Measurements from ENCODE around the gene RASSF1. TPM values are rescaled to one million over a fixed set of nuclear protein-coding genes. Genes with fewer than 3 reads are reported as not detected.

Gene RASSF1
- total RNA-seq, 2 donors from 2014 or later, result 20.6 to 28.2 TPM

- no peaks in the 10 kb centered on the region for H3K36me3 ChIP-seq
- peak overlapping the region; percentile 66 for H3K4me3 ChIP-seq
- TF ChIP-seq CTCF (IDR thresholded peaks at IDR 0.05), result no peak
- intact Hi-C loops (cut with DNase I), result loop anchor here (5.0 kb wide), 1 partner anchor 181 kb away; no protein-coding TSS in a partner anchor
- no peak overlapping the region for H3K27ac ChIP-seq
- H3K27me3 ChIP-seq, result no peaks in the 10 kb centered on the region
- H3K9me3 ChIP-seq, result no peaks in the 10 kb centered on the region
- H3K9ac ChIP-seq (ENCODE audit: low read depth in 2 of 2, low read length in 2 of 2), result peak overlapping the region; percentile 62 to 84
- DNase-seq, result no peak
- H3K4me1 ChIP-seq, result no peaks in the 10 kb centered on the region
Observed at GRCh38 chr3:50365842-50366220, 25.2 kb upstream of the RASSF1 start.

- Histone ChIP-seq H3K36me3 (no peaks in the 10 kb centered on the region), H3K4me1 (no peaks in the 10 kb centered on the region), H3K27ac (peak overlapping the region; percentile 70), H3K4me3 (peak overlapping the region; percentile 66), H3K9me3 (no peaks in the 10 kb centered on the region), H3K27me3 (no peaks in the 10 kb centered on the region), H3K9ac (ENCODE audit: low read depth in 2 of 2, low read length in 2 of 2) (peak overlapping the region; percentile 62 to 84)
- DNase-seq, result peak; percentile 97
- intact Hi-C loops (cut with DNase I), result loop anchor here (5.0 kb wide), 1 partner anchor 182 kb away; no protein-coding TSS in a partner anchor
- TF ChIP-seq CTCF (IDR thresholded peaks at IDR 0.05), result no peak
Observed at GRCh38 chr3:50365080-50365841, 24.6 kb upstream of the RASSF1 start.

- Histone ChIP-seq H3K9me3 (no peaks in the 10 kb centered on the region), H3K27ac (no peak overlapping the region), H3K4me3 (peak overlapping the region; percentile 66), H3K27me3 (no peaks in the 10 kb centered on the region), H3K9ac (ENCODE audit: low read depth in 2 of 2, low read length in 2 of 2) (peak overlapping the region in 1 of 2 donors; percentile 67), H3K36me3 (no peaks in the 10 kb centered on the region), H3K4me1 (no peaks in the 10 kb centered on the region)
- DNase-seq, result peak; percentile 51
- intact Hi-C loops (cut with DNase I), result loop anchor here (5.0 kb wide), 1 partner anchor 183 kb away; no protein-coding TSS in a partner anchor
- no peak for TF ChIP-seq CTCF (IDR thresholded peaks at IDR 0.05)
Observed at GRCh38 chr3:50364573-50365079, 24.0 kb upstream of the RASSF1 start.

- peaks cover 23% of the 10 kb centered on the region for H3K4me1 ChIP-seq
- peaks cover 6% of the 10 kb centered on the region for H3K36me3 ChIP-seq
- H3K4me3 ChIP-seq, result peak overlapping the region; percentile 89
- H3K9ac ChIP-seq (ENCODE audit: low read depth in 2 of 2, low read length in 2 of 2), result peak overlapping the region in 1 of 2 donors; percentile 89
- H3K9me3 ChIP-seq, result no peaks in the 10 kb centered on the region
- no peak overlapping the region for H3K27ac ChIP-seq
- DNase-seq, result no peak
- no peaks in the 10 kb centered on the region for H3K27me3 ChIP-seq
- intact Hi-C loops (cut with DNase I), result no loop called here
- no peak for TF ChIP-seq CTCF (IDR thresholded peaks at IDR 0.05)
Observed at GRCh38 chr3:50359760-50360110, 19.1 kb upstream of the RASSF1 start.

- intact Hi-C loops (cut with DNase I), result no loop called here
- H3K4me3 ChIP-seq, result peak within 1 kb of the TSS; percentile 89
- TF ChIP-seq CTCF (IDR thresholded peaks at IDR 0.05), result no peak
- H3K27me3 ChIP-seq, result no peaks in the 10 kb centered on the region
- H3K4me1 ChIP-seq, result peaks cover 23% of the 10 kb centered on the region
- peak within 1 kb of the TSS; percentile 81 for H3K27ac ChIP-seq
- DNase-seq, result peak; percentile 99
- peak within 1 kb of the TSS; percentile 89 to 93 for H3K9ac ChIP-seq (ENCODE audit: low read depth in 2 of 2, low read length in 2 of 2)
- H3K9me3 ChIP-seq, result no peaks in the 10 kb centered on the region
- peaks cover 8% of the 10 kb centered on the region for H3K36me3 ChIP-seq
Observed at GRCh38 chr3:50358911-50359759, 18.5 kb upstream of the RASSF1 start, which contains the start of gene TMEM115. TSS of gene TMEM115 (minus strand) at chr3:50359521. CDS start at chr3:50359063, 458 bp downstream.
